Measurements from ENCODE around the gene CYBC1.
"Not testable (repeated sequence)": the region's sequence is repeated elsewhere in the genome, so short reads cannot be mapped to it uniquely, and the experiment has no call there.

CYBC1 gene

GRCh38 chr17:82461827-82462524, 11.4 kb upstream of the CYBC1 start:
- TF ChIP-seq CTCF (conservative IDR thresholded peaks at IDR 0.05): no peak

GRCh38 chr17:82459936-82460335, 9.4 kb upstream of the CYBC1 start:
- peak overlapping the region; percentile 100 for H3K27ac ChIP-seq

More at GRCh38 chr17:82461827-82462524, 11.4 kb upstream of the CYBC1 start:
- peak overlapping the region; percentile 23; the same call in 1 of the 2 replicates for H3K27ac ChIP-seq

GRCh38 chr17:82458885-82459424, 8.4 kb upstream of the CYBC1 start:
- H3K27ac ChIP-seq: peak overlapping the region; percentile 100

DNA sequence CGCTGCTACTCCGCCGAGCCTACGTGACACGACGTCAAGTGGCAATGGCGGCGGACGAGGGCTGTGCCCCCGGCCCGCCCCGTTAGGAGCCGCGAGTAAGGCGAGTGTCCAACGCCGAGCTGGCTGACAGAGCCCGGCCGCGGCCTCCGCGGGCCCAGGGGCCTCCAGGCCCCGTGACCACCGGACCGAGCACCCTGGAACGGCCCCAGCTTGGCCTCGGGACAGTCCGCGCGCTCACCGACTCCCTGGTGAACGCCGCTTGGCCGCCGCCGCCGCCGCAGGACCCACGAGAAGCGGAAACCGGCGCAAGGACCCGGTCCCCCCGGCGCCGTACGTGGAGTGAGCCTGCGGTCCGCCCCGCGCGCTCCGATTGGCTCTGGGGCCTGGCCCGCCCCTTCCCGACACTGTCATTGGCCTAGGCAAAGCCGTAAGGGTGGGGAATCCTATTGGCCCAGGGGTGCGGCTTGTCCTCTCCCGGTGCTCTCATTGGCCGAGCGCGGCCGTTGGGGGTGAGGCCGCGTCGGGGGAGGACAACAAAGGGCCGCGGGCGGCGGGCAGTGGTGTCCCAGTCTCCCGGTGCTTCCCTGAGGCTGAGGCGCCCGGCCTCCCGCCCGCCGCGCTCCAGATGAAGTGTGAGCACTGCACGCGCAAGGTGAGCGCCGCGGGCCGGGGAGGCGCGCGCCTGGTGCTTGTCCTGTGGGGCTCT, 7.8 kb upstream of the CYBC1 start, which contains the start of gene NARF:
TSS of gene NARF (plus strand) at position 563 of the 706 bp plus-strand sequence. CDS start at position 626, 63 bp downstream.
- H3K27ac ChIP-seq: peak within 1 kb of the TSS; percentile 100
- TF ChIP-seq CTCF (conservative IDR thresholded peaks at IDR 0.05): no peak

More at GRCh38 chr17:82458885-82459424, 8.4 kb upstream of the CYBC1 start:
- TF ChIP-seq CTCF (conservative IDR thresholded peaks at IDR 0.05): no peak

DNA sequence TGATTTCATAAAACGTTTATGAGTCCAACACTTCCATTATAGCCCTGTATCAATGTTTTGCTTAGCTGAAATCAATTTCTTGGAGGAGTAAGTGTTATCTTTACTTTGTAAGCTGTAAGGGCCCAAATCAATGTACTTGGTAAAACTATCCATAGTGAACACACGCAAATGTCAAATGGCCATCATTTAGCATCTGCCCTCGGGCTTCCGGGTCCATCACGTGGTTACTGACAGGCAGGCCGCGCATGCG, 7.3 kb upstream of the CYBC1 start:
- peak overlapping the region; percentile 100 for H3K27ac ChIP-seq

GRCh38 chr17:82457073-82457928, 6.7 kb upstream of the CYBC1 start:
- TF ChIP-seq CTCF (conservative IDR thresholded peaks at IDR 0.05): no peak
- H3K27ac ChIP-seq: peak overlapping the region; percentile 100

More for the DNA sequence above, 7.3 kb upstream of the CYBC1 start:
- TF ChIP-seq CTCF (conservative IDR thresholded peaks at IDR 0.05): no peak

DNA sequence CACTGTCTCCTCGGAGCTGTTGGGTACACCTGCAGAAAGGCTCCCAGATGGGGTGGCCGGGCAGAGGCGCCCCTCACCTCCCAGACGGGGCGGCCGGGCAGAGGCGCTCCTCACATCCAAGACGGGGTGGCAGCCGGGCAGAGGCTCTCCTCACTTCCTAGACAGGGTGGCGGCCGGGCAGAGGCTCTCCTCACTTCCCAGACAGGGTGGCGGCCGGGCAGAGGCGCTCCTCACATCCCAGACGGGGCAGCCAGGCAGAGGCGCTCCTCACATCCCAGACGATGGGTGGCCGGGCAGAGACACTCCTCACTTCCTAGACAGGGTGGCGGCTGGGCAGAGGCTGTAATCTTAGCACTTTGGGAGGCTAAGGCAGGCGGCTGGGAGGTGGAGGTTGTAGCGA, 3.2 kb upstream of the CYBC1 start:
- H3K27ac ChIP-seq: not testable (repeated sequence)

- H3K27ac ChIP-seq: not testable (repeated sequence)
Measured at GRCh38 chr17:82453151-82453550, 2.6 kb upstream of the CYBC1 start.
